K562 (cell line): Measurements from ENCODE around the gene CPN2. TPM values are rescaled to one million over a fixed set of nuclear protein-coding genes. Genes with fewer than 3 reads are reported as not detected.

ENCODE experiments used
- ATAC-seq: fragments of 200-7000 bp; cut with Tn5 transposase; 3 replicates; pipeline ENCODE4 v1.9.1; 2020; ENCODE audit warnings: moderate library complexity
- BruUV-seq: library from RNA; stranded (reverse); fragments of 400-500 nt; replicated peaks from 2 replicates; lab custom pipeline; 2021; lab: Mats Ljungman, UMichigan
- CTCF ChIA-PET: fragments of 300-600 bp; formaldehyde crosslinking; extraction: SDS; loops from one replicate; lab custom pipeline; 2021; ENCODE audit warnings: low intra/inter-chr PET ratio; lab: Yijun Ruan, JAX
- POLR2A ChIA-PET: fragments of 300-600, 350-650 bp; sonication (Branson Sonifier 250); formaldehyde crosslinking; extraction: SDS; loops from one replicate; lab custom pipeline; 2021; ENCODE audit warnings: antibody characterized with exemption, inconsistent platforms; lab: Yijun Ruan, JAX
- DNase-seq, 4 experiments: peaks; one replicate each; pipeline versions ENCODE4 v3.0.0 to v3.0.0-alpha.2; 2011 to 2018; ENCODE audit warnings: low spot score in 3 of 4, mixed read lengths in 3 of 4; ENCODE audit errors: extremely low read depth in 1 of 4
- FAIRE-seq: peaks from 2 replicates; lab custom pipeline; 2011; peaks lifted over from hg19 to GRCh38; lab: Jason Lieb, UNC
- H2AFZ ChIP-seq: 2 replicates; pipeline ENCODE4 v1.6.0; 2011; ENCODE audit warnings: low read depth, low read length, control low read depth, inconsistent platforms
- H3K27ac ChIP-seq: fragments of 200-600 bp; 3 replicates; pipeline ENCODE4 v1.8.0; 2011; ENCODE audit warnings: low read depth, mild to moderate bottlenecking, control low read depth, inconsistent platforms, low read length, moderate library complexity, mixed read lengths; ENCODE audit errors: extremely low read depth
- H3K27me3 ChIP-seq, 2 experiments: fragments of 300-600 bp in 1 of 2; 2 replicates in 1 of 2; 3 replicates in 1 of 2; pipeline versions ENCODE4 v1.6.0 to v1.8.0; 2011; ENCODE audit warnings: inconsistent platforms in 2 of 2, low read length in 2 of 2, mild to moderate bottlenecking in 1 of 2, mixed read lengths in 1 of 2, moderate library complexity in 1 of 2; ENCODE audit not compliant: control insufficient read depth in 2 of 2, insufficient read depth in 2 of 2
- H3K36me3 ChIP-seq: fragments of 300-600 bp; 3 replicates; pipeline ENCODE4 v1.8.0; 2011; ENCODE audit warnings: mild to moderate bottlenecking, low read length, inconsistent platforms; ENCODE audit not compliant: control insufficient read depth, insufficient read depth
- H3K4me1 ChIP-seq, 2 experiments: fragments of 200-600 bp in 1 of 2; replicated peaks in 1 of 2; 2 replicates in 1 of 2; 3 replicates in 1 of 2; pipeline versions ENCODE4 v1.5.1 to v1.8.0; 2011; ENCODE audit warnings: inconsistent platforms in 2 of 2, low read length in 2 of 2, mild to moderate bottlenecking in 1 of 2, mixed read lengths in 1 of 2, moderate library complexity in 1 of 2; ENCODE audit not compliant: control insufficient read depth in 2 of 2, insufficient read depth in 2 of 2
- H3K4me2 ChIP-seq: 2 replicates; pipeline ENCODE4 v1.6.1; 2011; ENCODE audit warnings: low read length, control low read depth, inconsistent platforms, mixed read lengths; ENCODE audit not compliant: insufficient read depth
- H3K4me3 ChIP-seq: fragments of 200-600 bp; sonication (generic), shearing (Covaris generic); 2 replicates; pipeline ENCODE4 v1.5.1; 2016; ENCODE audit warnings: control low read depth, inconsistent platforms
- H3K79me2 ChIP-seq: fragments of 200-600 bp; 3 replicates; pipeline ENCODE4 v1.8.0; 2011; ENCODE audit warnings: low read length, inconsistent platforms; ENCODE audit not compliant: control insufficient read depth, insufficient read depth
- H3K9ac ChIP-seq, 2 experiments: 2 replicates each; pipeline versions ENCODE4 v1.6.0 to v1.6.1; 2011; ENCODE audit warnings: low read depth in 2 of 2, low read length in 2 of 2, control low read depth in 1 of 2, inconsistent platforms in 1 of 2, mild to moderate bottlenecking in 1 of 2, mixed read lengths in 1 of 2; ENCODE audit not compliant: insufficient read depth in 1 of 2
- H3K9me1 ChIP-seq: one replicate; pipeline ENCODE4 v1.6.0; 2011; ENCODE audit warnings: inconsistent platforms, mild to moderate bottlenecking, low read length, moderate library complexity; ENCODE audit not compliant: control insufficient read depth, insufficient read depth
- H3K9me3 ChIP-seq: replicated peaks from 2 replicates; pipeline ENCODE4 v1.5.1; 2011; ENCODE audit warnings: low read depth, low read length, inconsistent platforms; ENCODE audit not compliant: control insufficient read depth, insufficient read depth
- H4K20me1 ChIP-seq: replicated peaks from 2 replicates; pipeline ENCODE4 v1.6.1; 2011; ENCODE audit warnings: low read length, inconsistent platforms, mixed read lengths; ENCODE audit not compliant: control insufficient read depth, insufficient read depth
- BCOR ChIP-seq: fragments of 450-650 bp; IDR thresholded peaks from 2 replicates; pipeline ENCODE4 v1.6.1; 2016
- CBX5 ChIP-seq: IDR thresholded peaks from 2 replicates; pipeline ENCODE4 v1.6.1; 2014; ENCODE audit warnings: low read depth, borderline replicate concordance
- CHD4 ChIP-seq: fragments of 200-600 bp; sonication (generic); IDR thresholded peaks from 3 replicates; pipeline ENCODE4 v1.6.1; 2012; ENCODE audit warnings: low read depth, mild to moderate bottlenecking, mixed read lengths, low read length, inconsistent platforms; ENCODE audit not compliant: insufficient read depth, insufficient replicate concordance, poor library complexity, severe bottlenecking
- DIDO1 ChIP-seq: fragments of 450-650 bp; IDR thresholded peaks from 2 replicates; pipeline ENCODE4 v1.6.1; 2016; ENCODE audit warnings: low read depth, missing biosample characterization, missing genetic modification characterization
- MCM7 ChIP-seq, 2 experiments: fragments of 450-650 bp; IDR thresholded peaks; 2 replicates each; pipeline ENCODE4 v1.6.1; 2016 to 2018
- NCOA6 ChIP-seq: fragments of 450-650 bp; IDR thresholded peaks from 2 replicates; pipeline ENCODE4 v1.6.1; 2017; ENCODE audit warnings: mild to moderate bottlenecking
- PPARD ChIP-seq: fragments of 250-450 bp; sonication (Bioruptor Pico); IDR thresholded peaks from 2 replicates; pipeline ENCODE4 v1.8.0; 2022; ENCODE audit warnings: inconsistent platforms, mild to moderate bottlenecking, moderate library complexity
- RBM22 ChIP-seq: fragments of 200-400 bp; formaldehyde crosslinking; IDR thresholded peaks from 2 replicates; pipeline ENCODE4 v1.6.1; 2018; ENCODE audit warnings: low read length, low read depth; ENCODE audit not compliant: poor library complexity, severe bottlenecking
- SFPQ ChIP-seq: fragments of 200-400 bp; formaldehyde crosslinking; IDR thresholded peaks from 2 replicates; pipeline ENCODE4 v1.6.1; 2017; ENCODE audit warnings: mild to moderate bottlenecking, low read depth, low read length, moderate library complexity
- TEAD4 ChIP-seq, 2 experiments: sonication (generic) in 1 of 2; formaldehyde crosslinking in 1 of 2; IDR thresholded peaks; 2 replicates each; pipeline versions ENCODE4 v1.6.1 to v1.8.0; 2012 to 2022; ENCODE audit warnings: borderline replicate concordance in 1 of 2, inconsistent platforms in 1 of 2, low read length in 1 of 2, mild to moderate bottlenecking in 1 of 2, missing genetic modification reagents in 1 of 2
- XRCC4 ChIP-seq: IDR thresholded peaks from one replicate; pipeline ENCODE4 v1.6.1; 2011; ENCODE audit not compliant: insufficient read depth, insufficient read length; ENCODE audit errors: extremely low read depth
- ZBTB9 ChIP-seq: fragments of 450-650 bp; formaldehyde crosslinking; IDR thresholded peaks from 2 replicates; pipeline ENCODE4 v1.4.0; 2020; ENCODE audit warnings: mild to moderate bottlenecking, moderate library complexity
- ZNF197 ChIP-seq: fragments of 200-800 bp; sonication (Bioruptor generic); IDR thresholded peaks from 2 replicates; pipeline ENCODE4 v1.6.1; 2016; ENCODE audit warnings: low read depth, missing genetic modification characterization, missing compliant biosample characterization
- ZNF253 ChIP-seq: fragments of 250-450 bp; sonication (Bioruptor Pico); conservative IDR thresholded peaks from 2 replicates; pipeline ENCODE4 v1.6.1; 2021; ENCODE audit warnings: mild to moderate bottlenecking
- ZNF57 ChIP-seq: fragments of 450-650 bp; formaldehyde crosslinking; IDR thresholded peaks from 2 replicates; pipeline ENCODE4 v1.4.0; 2020; ENCODE audit warnings: mild to moderate bottlenecking, moderate library complexity
- ZNF830 ChIP-seq: fragments of 250-450 bp; sonication (Bioruptor Pico); IDR thresholded peaks from 2 replicates; pipeline ENCODE4 v1.5.0; 2021; ENCODE audit warnings: mild to moderate bottlenecking
- WGBS: fragments of 100-300 bp; shearing (Covaris generic); methylation state at CpG from one replicate; pipeline ENCODE4 v1.1.6; 2016; ENCODE audit warnings: low coverage, mixed read lengths; ENCODE audit not compliant: insufficient coverage; ENCODE audit errors: missing lambda C conversion rate; 5-methylcytosine and 5-hydroxymethylcytosine counted together
- in situ Hi-C: fragments of 300-500 bp; cut with MboI; formaldehyde crosslinking; loops from 4 replicates; pipeline ENCODE4 v1.15.0; 2018; ENCODE audit warnings: inconsistent platforms, mixed read lengths
- intact Hi-C: fragments of 100-400 bp; cut with micrococcal nuclease; formaldehyde crosslinking; loops from 2 replicates; pipeline ENCODE4 v1.14.2; 2022
- polyA plus RNA-seq, 8 experiments: library from polyadenylated mRNA; depleted of rRNA in 4 of 8; stranded (reverse) in 5 of 8; unstranded in 3 of 8; fragments of >200 nt; fragmentation: Nextera tagmentation in 2 of 8; fragmentation: Illumina TruSeq in 1 of 8; extraction: Ambion mirVana in 2 of 8; extraction: Trizol in 1 of 8; gene quantifications; 2 replicates each; pipeline versions ENCODE4 v1.2.1 to v1.2.3, GENCODE V29; 2011 to 2014; ENCODE audit warnings: inconsistent platforms in 1 of 8, missing spikeins in 1 of 8
- total RNA-seq, 7 experiments: library from RNA; depleted of rRNA in 6 of 7; stranded (reverse); fragments of >200 nt in 6 of 7; fragmentation: Illumina TruSeq in 2 of 7; extraction: Trizol in 2 of 7; gene quantifications; 2 replicates each; pipeline versions ENCODE4 v1.2.1 to v1.2.3, GENCODE V29; 2011 to 2021; ENCODE audit warnings: low replicate concordance in 1 of 7

CPN2 gene
- total and polyA plus RNA-seq, 9 of the 15 experiments (the other 6 are each of a cell fraction or from before 2014, with no cell fraction given), result not detected

GRCh38 chr3:194383276-194383940 is 32.3 kb upstream of the CPN2 start:
- no peak for ATAC-seq
- Histone ChIP-seq H3K79me2 (no peaks in the 10 kb centered on the region), H3K4me2 (no peak overlapping the region), H3K4me1 (peaks cover 0 to 5% of the 10 kb centered on the region in 2 experiments; a peak in 2 of 5 replicates), H3K4me3 (no peak overlapping the region), H3K27ac (no peak overlapping the region), H3K9me1 (no peaks in the 10 kb centered on the region), H3K9ac (no peak overlapping the region), H4K20me1 (no peaks in the 10 kb centered on the region; the same call in 1 of the 2 replicates), H2AFZ (no peak overlapping the region), H3K9me3 (no peaks in the 10 kb centered on the region), H3K36me3 (no peaks in the 10 kb centered on the region), H3K27me3 (peaks cover 57 to 85% of the 10 kb centered on the region in 2 experiments)
- ChIA-PET POLR2A (interaction anchor here (0.6 to 1.3 kb wide), 4 partner anchors 8 to 240 kb away, joined by 3 read pairs; no protein-coding TSS in a partner anchor), CTCF (no interaction called here)
- in situ Hi-C loops (no loop called here), intact Hi-C loops (no loop called here)
- FAIRE-seq, result no peak
- no peak for DNase-seq
- TF ChIP-seq CHD4 (no peak), ZNF197 (CRISPR knock-in tag) (no peak), ZNF830 (CRISPR knock-in tag) (no peak), ZNF57 (CRISPR knock-in tag) (no peak), ZNF253 (CRISPR knock-in tag) (no peak), TEAD4 (IDR thresholded peaks at IDR 0.05; ENCODE audit: low read length) (no peak), TEAD4 (CRISPR knock-in tag; IDR thresholded peaks at IDR 0.05; ENCODE audit: borderline replicate concordance) (no peak), MCM7 (IDR thresholded peaks at IDR 0.05) (no peak), CBX5 (no peak), DIDO1 (tag) (no peak), PPARD (CRISPR knock-in tag) (no peak), BCOR (no peak), SFPQ (no peak), RBM22 (no peak), ZBTB9 (CRISPR knock-in tag) (no peak), XRCC4 (no peak), NCOA6 (no peak)
- BruUV-seq, result no TSS peak
- 2% methylated on average over 14 of the region's 14 CpGs for WGBS
